ENCODE measurements around the gene OLFML2B.
"Not testable (repeated sequence)": the region's sequence is repeated elsewhere in the genome, so short reads cannot be mapped to it uniquely, and the experiment has no call there.

The OLFML2B gene
- 0 to 0.19 (median 0.07) reads per million in 3 experiments for total RNA-seq

DNA sequence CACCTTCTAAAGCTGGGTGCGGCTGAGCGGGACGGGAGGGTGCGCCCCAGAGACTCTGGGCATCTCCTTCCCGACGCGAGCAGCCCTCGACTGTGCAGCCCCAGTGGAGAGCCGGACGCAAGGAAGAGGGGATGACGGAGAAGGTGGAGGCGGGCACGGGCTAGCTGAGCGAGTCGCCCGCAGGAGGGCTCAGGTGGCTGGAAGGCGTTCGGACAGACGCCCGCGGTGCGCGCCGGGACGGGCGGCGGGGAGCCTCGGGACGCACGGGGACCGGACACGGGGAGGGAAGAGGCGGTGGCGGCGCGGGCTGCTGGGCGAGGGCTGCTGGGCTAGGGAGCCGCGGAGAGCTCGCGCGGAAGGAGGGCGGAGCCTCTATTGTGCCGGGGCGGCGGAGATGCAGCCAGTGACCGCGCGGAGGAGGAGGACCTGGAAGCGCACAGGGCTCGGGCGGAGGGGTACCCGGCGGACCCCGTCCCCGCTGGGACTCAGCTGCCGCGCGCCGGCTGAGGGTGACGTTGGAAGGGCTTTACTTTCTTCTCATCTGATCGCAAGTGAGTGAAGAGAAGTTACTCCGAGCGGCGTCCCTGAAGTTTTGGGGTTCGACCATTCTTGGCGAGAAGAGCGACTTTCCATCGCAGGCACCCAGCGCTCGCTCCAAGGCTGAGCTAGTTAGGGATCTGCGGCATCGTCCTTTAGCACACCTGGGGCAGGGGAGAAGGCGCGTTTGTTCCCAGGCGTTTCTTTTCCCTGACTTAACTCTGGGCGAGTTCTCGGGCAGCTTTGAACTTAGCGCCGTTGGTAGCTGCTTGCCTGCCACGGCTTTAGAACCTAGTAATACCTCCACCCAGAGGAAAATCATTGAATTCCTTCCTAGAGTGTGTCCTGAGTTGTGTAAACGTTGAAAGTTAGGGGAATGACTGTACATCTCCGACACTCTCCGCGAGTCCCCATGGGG, at the start of gene OLFML2B:
Gene OLFML2B, minus strand, starts transcription at position 323 of the 955 bp plus-strand sequence. CDS start 439 bp downstream, outside the sequence.
- peak; percentile 33 for DNase-seq

DNA sequence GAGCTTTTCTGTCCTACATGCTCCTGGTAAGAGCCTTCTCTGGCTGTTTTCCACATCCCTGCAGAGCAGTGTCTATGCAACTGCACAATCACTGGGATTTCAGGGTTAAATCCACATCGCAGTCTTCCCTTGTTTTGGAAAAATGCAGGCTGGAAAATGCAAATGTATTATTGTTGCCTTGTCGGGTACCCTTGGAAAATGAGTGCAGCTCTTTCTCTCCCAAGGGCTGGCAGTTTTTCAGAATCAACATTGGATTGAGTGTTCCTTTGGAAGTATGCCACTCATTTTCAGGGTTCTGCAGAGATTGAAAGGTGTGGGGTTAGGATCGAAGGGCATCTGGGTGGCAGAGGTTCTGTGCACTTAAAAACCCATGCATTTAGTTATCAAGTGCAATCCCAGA, 49.1 kb upstream of the OLFML2B start:
- DNase-seq: no peak

DNA sequence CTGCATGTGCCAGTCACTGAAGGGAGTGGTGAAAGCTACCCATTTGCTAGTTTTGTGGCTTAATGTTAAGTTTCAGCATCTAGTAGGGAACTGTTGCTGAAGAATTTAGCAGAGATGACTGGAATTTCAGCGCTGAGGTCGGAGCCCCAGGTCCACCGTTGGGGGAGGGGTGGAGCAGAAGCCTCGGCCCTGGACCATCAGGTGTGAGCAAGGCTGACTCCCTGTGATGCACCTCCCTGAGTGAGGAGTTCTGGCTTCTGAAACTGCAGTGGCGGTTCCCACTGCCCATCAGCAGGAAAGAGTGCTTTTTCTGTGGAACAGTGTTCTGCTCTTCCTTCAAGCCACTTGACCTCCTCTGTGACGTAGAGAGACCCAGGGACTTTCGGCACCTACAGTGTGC, 47.2 kb upstream of the OLFML2B start:
- DNase-seq: no peak

DNA sequence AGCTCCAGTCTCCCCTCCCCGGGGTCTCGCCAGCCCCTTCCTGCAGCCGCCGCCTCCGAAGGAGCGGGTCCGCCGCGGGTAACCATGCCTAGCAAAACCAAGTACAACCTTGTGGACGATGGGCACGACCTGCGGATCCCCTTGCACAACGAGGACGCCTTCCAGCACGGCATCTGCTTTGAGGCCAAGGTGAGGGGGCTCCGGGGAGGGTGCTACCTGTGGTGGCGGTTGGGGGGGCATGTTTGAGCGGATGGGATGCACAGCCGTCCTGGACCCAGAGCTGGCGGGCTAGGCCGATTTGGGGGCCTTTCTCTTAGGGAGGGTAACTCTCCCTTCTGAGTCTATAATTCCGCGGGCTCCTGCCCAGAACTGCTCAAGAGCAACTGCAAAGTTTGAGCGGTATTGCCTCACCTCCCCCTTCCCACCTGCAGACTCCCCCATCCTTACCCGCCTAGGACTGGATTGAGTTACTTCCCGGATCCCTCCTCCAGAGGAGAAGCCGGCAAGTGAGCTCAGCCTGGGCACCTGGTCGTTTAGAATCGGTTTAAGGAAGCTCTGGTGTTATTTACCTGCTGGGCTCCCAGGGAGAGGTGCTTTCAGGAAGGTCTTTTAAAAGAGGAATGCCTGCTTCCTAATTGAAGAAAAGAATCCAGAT, 46.6 kb upstream of the OLFML2B start:
- no peak for DNase-seq

DNA sequence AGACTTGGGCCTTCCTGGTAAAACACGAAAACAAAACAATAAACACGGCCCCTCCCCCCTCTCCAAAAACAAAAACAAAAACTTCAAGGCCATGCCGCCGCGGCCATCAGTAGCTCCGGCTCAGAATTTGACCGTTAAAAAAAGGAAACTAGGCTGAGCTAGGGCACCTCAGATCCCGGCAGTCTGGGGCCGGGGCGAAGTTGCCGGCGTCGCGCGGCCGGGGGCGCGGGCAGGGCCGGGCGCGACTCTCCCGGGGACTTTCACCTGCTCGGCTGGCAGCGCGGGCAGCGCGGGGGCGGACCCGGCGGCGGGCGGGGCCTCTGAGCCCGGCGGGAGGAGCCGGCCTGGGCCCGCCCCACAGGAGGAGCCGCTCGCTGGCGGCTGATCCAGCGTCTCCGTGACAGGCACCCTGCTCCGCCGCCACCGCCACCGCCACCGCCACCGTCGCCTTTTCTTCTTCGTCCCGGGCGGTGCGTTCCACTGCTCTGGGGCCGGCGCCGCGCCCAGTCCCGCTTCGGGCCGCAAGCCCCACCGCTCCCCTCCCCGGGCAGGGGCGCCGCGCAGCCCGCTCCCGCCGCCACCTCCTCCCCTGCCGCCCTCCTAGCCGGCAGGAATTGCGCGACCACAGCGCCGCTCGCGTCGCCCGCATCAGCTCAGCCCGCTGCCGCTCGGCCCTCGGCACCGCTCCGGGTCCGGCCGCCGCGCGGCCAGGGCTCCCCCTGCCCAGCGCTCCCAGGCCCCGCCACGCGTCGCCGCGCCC, 45.8 kb upstream of the OLFML2B start, which contains the start of gene NOS1AP:
Gene NOS1AP, plus strand, starts transcription at position 358 of the 760 bp plus-strand sequence. CDS start 487 bp downstream, outside the sequence.
- peak; percentile 67 for DNase-seq

DNA sequence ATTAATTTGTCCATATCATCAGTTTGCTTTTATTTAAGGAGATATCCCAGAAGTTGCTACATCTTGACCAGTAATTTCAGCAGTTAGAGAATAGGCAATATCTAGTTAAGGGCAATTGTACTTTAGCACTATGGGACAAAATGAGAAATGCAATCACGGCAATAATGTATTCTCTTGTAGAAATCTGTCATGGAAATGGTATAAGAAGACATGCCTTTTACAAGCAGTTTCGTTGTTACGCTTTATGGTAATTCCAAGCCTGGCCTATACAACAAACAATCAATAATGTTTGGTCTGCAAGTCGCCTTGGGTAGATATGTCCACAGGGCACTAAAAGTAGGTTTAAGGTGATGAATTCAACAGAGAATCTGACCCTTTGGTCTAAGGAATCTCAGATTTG, 44.6 kb upstream of the OLFML2B start:
- no peak for DNase-seq

DNA sequence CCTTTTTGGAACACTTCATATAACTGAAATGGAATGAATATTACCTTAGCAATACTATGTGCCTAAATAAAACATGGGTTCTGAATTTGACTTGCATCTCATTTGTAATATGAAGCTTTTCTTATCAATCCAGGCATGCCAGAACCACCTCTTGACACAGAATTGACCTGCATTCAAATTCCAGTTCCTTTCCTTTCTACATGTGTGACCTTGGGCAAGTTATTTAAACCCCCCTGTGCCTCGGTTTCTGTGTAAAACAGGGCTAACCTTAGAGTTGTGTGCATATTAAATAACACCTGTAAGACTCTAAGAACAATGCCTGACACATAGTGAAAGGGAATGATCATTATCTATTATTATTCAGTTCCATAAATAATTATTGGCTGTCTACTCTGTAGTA, 43.8 kb upstream of the OLFML2B start:
- DNase-seq: no peak

DNA sequence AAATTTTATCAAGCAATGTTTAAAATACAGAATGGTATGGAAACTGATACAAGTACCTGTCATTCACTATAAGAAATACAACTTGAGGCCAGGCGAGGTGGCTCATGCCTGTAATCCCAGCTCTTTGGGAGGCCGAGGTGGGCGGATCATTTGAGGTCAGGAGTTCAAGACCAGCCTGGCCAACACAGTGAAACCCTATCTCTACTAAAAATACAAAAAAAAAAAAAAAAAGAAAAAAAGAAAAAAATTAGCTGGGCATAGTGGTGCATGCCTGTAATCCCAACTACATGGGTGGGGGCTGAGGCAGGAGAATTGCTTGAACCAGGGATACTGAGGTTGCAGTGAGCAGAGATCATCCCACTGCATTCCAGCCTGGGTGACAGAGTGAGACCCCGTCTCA, 43.2 kb upstream of the OLFML2B start:
- DNase-seq: not testable (repeated sequence)

DNA sequence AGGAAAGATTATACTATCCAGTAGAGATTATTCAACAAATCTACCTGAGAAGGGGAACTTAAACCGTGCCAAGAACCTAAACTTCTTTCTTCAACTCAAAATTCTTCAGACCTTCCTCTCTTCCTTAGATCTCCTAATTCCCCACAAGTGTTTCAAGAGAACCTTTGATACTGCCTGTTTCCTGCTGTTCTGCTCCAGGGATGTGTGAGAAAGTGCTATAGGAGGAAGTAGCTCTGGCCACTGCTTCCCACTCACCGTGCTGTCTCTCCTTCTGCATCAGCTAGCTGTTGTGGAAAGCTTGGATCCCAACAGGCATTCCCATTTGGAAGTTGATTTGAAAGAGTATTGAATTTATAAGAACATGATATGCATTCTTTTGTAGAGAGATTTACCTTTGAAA, 41.3 kb upstream of the OLFML2B start:
- no peak for DNase-seq

DNA sequence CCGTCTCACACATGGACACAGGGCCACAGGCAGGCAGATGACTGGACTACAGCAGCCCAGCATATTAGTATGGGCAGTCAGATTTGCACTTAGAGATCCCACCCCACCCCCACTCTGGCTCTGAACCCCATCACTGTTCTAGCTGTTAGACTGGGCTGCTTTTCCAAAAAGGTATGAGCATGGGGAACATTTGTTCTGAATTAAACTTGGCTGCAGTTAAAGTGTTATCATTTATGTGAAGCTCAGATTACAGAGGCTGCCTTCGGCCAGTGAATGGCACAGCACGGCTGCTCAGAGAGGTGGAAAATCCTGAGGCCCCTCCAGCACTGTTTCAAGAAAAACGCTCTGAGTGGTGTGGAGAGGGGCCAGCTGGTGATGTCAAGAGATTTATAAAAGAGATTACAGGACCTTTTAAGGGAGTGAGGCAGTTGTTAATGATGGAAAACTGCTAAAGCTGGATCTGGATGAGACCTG, 38.9 kb upstream of the OLFML2B start:
- DNase-seq: no peak

DNA sequence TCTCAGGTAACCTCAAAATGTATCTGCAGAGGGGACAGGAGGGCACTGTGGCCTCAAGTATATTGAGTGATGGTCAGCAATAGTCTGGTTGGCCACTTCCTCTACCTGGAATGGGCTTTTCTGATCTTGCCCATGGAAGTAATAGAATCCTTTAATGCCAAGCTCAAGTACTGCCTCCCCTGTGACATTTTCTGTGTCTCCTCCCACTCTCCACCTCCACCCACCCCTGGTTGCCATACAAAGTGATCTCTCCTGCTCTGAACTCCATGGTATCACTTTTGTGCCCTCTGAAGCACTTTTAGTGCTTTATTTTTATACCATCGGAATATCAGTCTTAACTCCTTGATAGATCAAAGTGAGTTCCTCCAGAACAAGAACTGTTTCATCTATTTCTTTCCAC, 36.6 kb upstream of the OLFML2B start:
- DNase-seq: no peak

DNA sequence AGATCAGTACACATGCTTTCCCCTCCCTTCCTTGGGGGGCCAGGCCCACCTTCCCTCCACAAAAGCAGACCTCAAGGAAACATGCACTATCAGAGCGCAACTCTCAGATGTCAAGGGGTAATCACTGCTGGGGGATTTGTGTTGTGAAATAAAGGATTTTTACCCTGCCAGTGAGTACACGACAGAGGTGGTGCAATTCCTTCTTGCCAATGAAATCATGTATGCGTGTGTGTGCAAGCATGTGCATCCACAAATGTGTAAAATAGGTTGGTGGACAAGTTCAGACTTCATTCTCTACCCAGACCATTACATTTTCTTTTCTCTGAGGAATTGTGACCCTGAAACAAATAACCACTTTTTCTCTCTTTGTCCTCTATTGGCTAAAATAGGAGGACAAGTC, 36.1 kb upstream of the OLFML2B start:
- DNase-seq: no peak

DNA sequence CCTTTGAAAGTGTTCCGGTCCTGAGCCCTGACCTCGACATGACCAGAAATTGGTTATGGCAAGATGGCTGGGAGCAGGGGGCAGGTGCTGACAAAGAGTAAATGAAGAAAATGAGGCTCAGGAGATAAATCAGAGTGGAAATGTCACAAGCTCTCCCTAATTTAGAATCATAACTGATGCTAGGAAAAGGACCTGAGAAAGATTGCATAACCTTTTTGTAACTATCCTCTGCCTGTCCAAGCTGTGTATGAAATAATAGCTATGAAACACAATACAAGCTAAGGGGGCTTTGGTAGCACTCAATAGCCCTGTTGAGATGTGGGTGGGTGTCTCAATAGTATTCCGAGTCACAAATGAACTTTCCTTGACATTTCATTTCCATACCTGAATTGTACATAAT, 32.9 kb upstream of the OLFML2B start:
- no peak for DNase-seq

DNA sequence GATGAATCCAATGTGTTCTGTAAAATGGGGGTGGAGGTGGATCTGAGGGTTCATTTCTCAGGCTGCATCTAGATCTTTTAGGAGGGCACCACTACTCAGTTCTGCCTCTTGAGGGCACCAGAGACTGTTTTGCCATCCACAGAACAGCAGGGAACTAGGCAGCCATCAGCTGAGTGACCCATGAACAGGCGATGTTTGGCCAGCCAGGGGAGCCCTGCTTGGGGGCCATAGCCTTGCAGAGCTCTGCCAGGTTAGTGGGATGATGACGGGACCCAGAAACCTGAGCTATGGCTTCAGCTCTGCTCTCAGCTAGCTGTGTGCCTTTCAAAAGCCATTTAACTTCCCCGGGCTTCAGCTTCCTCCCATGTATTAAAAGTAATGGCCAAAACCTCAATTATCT, 32.4 kb upstream of the OLFML2B start:
- DNase-seq: peak; percentile 12

DNA sequence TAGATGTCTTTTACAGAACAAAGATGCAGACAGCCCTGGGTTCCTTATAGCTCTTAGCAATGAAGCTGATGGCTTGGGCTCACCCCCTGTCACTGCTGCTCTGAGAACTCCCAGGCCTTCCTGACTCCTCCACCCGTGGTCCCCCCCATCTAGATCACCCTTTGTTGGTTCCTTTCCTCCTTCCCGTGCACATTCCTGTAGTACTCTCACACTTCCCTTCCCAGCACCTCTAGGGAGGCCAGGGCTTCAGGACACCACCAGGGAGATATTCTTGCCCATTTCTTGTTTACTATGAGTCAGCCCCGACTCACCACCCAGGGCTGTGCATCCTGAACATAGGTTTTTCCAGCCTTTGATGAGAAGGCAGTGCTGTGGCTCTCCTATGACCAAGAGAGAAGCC, 31.4 kb upstream of the OLFML2B start:
- no peak for DNase-seq

DNA sequence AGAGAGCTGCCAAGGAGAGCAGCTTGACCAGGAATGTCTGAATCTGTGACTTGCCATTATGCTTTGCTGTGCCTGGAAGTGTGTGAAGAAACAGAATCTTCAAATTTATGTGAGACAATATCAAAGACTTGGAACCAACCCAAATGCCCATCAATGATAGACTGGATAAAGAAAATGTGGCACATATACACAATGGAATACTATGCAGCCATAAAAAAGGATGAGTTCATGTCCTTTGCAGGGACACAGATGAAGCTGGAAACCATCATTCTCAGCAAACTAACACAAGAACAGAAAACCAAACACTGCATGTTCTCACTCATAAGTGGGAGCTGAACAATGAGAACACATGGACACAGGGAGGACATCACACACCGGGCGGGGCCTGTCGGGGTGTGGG, 30.3 kb upstream of the OLFML2B start:
- not testable (repeated sequence) for DNase-seq

DNA sequence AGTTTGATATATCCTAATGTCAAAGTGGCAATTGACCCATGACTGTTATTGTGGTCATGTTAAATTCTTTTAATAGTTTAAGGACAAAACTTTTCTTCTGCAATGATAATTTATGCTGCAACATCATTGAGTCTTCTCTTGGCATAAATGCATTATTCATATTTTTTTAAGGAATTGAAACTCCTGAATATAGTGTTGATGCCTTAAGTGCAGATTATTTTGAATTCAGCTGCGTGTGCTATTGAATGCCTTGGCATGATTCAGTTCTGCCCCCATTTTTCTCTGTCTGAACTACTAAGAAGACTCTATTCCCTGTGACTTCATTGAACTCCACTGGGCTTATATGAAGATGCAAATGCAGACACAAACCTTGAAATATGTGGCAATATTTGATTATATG, 23.3 kb upstream of the OLFML2B start:
- DNase-seq: no peak

DNA sequence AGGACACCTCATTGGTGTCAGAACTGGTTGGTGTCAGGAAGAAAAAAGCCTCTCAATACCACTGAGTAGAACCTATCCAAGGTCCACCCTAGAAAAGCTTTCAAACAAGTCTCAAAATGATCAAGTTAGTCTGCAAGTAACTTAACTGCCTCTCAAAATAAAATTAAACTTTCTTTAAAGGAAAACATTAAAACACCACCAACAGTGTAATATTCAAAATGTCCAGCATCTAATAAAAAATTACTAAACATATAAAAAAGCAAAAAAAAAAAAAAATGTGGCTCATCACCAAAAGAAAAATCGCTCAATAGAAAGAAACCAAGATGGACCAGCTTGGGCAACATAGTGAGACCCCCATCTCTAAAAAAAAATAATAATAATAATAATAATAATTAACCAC, 18.7 kb upstream of the OLFML2B start:
- no peak for DNase-seq

DNA sequence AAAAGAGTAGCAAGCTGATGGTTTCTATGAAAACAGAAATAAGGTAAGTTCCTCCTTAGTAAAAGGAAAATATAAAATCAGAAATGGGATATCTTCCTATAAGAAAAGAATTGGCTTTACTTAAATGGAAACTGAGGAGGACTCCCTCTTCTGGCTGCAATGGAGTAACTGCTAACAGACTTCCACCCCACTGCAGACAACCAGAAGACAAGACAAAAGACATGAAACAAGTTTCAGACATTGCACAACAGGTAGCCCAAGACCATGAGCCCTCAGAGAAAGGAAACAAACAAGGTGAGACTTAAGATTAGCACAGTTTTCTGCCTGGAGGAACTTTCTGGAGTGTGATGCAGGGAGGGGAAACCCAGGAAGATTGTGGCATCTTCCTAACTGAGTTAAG, 17.0 kb upstream of the OLFML2B start:
- no peak for DNase-seq

DNA sequence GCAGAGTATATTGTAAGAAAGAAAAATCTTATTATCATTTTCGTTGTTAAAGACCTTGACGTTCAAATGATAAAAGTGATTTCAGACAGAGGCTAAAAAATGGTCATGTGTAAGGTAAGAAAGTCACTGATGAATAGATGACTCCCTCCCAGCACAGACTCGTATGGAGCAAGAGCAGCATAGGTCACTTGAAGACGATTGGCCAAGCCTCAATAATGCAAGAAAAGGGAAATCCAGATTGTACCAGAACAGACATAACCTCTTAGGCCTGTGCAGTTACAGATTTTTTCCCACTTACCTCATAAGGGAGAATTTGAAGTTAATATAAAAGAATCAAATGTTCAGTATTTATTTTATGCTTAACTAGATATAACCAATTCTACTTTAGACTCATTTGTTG, 16.3 kb upstream of the OLFML2B start:
- no peak for DNase-seq

DNA sequence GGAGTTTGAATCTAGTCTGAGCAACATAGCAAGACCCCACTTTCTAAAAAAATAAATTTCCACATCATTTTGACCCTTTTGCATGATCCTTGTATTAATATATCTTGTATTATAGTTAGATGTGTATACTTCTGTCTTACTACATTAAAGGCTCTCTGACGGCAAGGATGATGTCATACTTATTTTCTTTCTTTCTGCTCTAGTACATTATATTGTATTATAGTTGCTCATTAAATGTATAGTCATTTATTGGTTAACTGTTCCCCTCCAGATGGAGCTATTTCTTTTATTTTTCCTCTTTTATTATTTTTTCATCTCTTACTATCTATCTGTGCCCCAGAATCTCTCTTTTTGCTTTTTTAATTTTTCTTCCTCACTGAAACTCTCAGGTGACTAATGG, 15.0 kb upstream of the OLFML2B start:
- no peak for DNase-seq

DNA sequence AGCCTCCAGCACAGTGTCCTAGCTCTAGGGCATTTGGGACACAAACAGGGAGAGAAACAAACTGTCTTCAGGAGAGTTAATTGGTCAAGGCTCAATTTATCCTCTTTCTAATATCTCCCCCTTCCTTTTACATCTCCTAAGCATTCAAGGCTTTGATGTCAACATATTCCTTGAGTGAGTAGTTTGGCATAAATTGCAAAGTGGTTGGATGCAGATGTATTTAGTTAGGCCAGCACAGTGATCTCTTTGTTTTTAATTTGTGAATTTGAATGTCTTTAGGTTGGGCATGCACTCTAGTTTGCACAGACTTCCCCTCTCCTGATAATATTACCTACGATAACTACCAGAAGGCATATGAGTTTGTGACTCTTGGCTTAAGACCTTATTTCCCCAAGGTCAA, 12.5 kb upstream of the OLFML2B start:
- no peak for DNase-seq

DNA sequence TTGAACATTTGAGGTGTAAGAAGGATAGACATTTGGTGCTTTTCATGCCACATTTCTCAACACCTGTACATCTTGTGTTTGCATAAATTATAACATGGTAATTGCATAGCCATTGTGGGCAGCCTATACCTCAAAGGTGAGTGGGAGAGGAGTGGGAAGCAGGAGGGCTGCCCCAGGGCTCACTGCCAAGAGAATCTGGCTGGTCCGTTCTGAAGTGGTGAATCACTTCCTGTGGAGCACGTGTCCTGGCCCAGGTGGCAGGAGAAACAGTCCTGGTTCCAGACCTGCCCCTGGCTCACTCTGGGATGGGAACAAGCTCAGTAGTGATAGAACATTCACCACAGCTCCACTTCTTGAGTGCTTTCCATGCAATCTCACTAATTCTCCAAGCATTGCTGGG, 11.6 kb upstream of the OLFML2B start:
- no peak for DNase-seq
